H9 (cell line): ENCODE measurements around the gene JMJD1C. TPM values are rescaled to one million over a fixed set of nuclear protein-coding genes. Genes with fewer than 3 reads are reported as not detected.

ENCODE experiments used
- DNase-seq: peaks from one replicate; pipeline ENCODE4 v3.0.0-alpha.2; 2017
- H2AFZ ChIP-seq: one replicate; pipeline ENCODE4 v1.6.1; 2013; ENCODE audit warnings: mild to moderate bottlenecking, low read length, control low read depth, moderate library complexity
- H2AK5ac ChIP-seq: 2 replicates; pipeline ENCODE4 v1.6.1; 2013; ENCODE audit warnings: low read length, control low read depth, mixed read lengths; ENCODE audit not compliant: insufficient read length
- H2BK120ac ChIP-seq: one replicate; pipeline ENCODE4 v1.6.1; 2013; ENCODE audit warnings: low read depth, mild to moderate bottlenecking, low read length, control low read depth, inconsistent platforms; ENCODE audit not compliant: poor library complexity, severe bottlenecking
- H2BK12ac ChIP-seq: 2 replicates; pipeline ENCODE4 v1.6.1; 2013; ENCODE audit warnings: low read length, control low read depth, mixed read lengths, low read depth; ENCODE audit not compliant: insufficient read length
- H2BK15ac ChIP-seq: 2 replicates; pipeline ENCODE4 v1.6.1; 2013; ENCODE audit warnings: low read depth, low read length, control low read depth
- H2BK20ac ChIP-seq: one replicate; pipeline ENCODE4 v1.6.1; 2013; ENCODE audit warnings: low read depth, mild to moderate bottlenecking, low read length, control low read depth, inconsistent platforms; ENCODE audit not compliant: poor library complexity, severe bottlenecking
- H2BK5ac ChIP-seq: 2 replicates; pipeline ENCODE4 v1.6.1; 2013; ENCODE audit warnings: low read length, control low read depth, mixed read lengths; ENCODE audit not compliant: insufficient read length
- H3K14ac ChIP-seq: 2 replicates; pipeline ENCODE4 v1.6.1; 2013; ENCODE audit warnings: low read length, control low read depth; ENCODE audit not compliant: insufficient read depth
- H3K18ac ChIP-seq: 2 replicates; pipeline ENCODE4 v1.6.1; 2013; ENCODE audit warnings: low read depth, mild to moderate bottlenecking, mixed read lengths, low read length, control low read depth; ENCODE audit not compliant: insufficient read length
- H3K23ac ChIP-seq: 2 replicates; pipeline ENCODE4 v1.6.1; 2013; ENCODE audit warnings: low read length, control low read depth, mixed read lengths, low read depth; ENCODE audit not compliant: insufficient read length
- H3K23me2 ChIP-seq: 2 replicates; pipeline ENCODE4 v1.6.1; 2013; ENCODE audit warnings: low read depth, mild to moderate bottlenecking, mixed read lengths, low read length, control low read depth; ENCODE audit not compliant: insufficient read length, poor library complexity, severe bottlenecking
- H3K27ac ChIP-seq: 2 replicates; pipeline ENCODE4 v1.5.1; 2013; ENCODE audit warnings: low read length, control low read depth, mixed read lengths, low read depth; ENCODE audit not compliant: insufficient read length
- H3K27me3 ChIP-seq: 2 replicates; pipeline ENCODE4 v1.6.1; 2013; ENCODE audit warnings: low read length, control low read depth, inconsistent platforms; ENCODE audit not compliant: insufficient read depth
- H3K4ac ChIP-seq: 2 replicates; pipeline ENCODE4 v1.6.1; 2013; ENCODE audit warnings: low read depth, mild to moderate bottlenecking, control low read depth, inconsistent platforms, low read length, moderate library complexity
- H3K4me1 ChIP-seq: 2 replicates; pipeline ENCODE4 v1.6.1; 2013; ENCODE audit warnings: low read length, control low read depth, inconsistent platforms; ENCODE audit not compliant: insufficient read depth
- H3K4me2 ChIP-seq: 2 replicates; pipeline ENCODE4 v1.6.1; 2013; ENCODE audit warnings: low read length, control low read depth, mixed read lengths; ENCODE audit not compliant: insufficient read length, insufficient read depth
- H3K56ac ChIP-seq: 2 replicates; pipeline ENCODE4 v1.6.1; 2013; ENCODE audit warnings: low read depth, mild to moderate bottlenecking, mixed read lengths, low read length, control low read depth; ENCODE audit not compliant: insufficient read length
- H3K79me1 ChIP-seq: 2 replicates; pipeline ENCODE4 v1.6.1; 2013; ENCODE audit warnings: low read depth, mild to moderate bottlenecking, moderate library complexity, low read length, control low read depth, inconsistent platforms; ENCODE audit not compliant: insufficient read depth, poor library complexity, severe bottlenecking
- H3K79me2 ChIP-seq: 2 replicates; pipeline ENCODE4 v1.6.1; 2013; ENCODE audit warnings: low read length, control low read depth, inconsistent platforms; ENCODE audit not compliant: insufficient read depth
- H3K9ac ChIP-seq: 2 replicates; pipeline ENCODE4 v1.6.1; 2013; ENCODE audit warnings: low read length, control low read depth, mixed read lengths; ENCODE audit not compliant: insufficient read length; ENCODE audit errors: extremely low read depth
- H3K9me3 ChIP-seq: one replicate; pipeline ENCODE4 v1.6.1; 2013; ENCODE audit warnings: low read depth, low read length, inconsistent platforms; ENCODE audit not compliant: control insufficient read depth
- H3T11ph ChIP-seq: one replicate; pipeline ENCODE4 v1.6.1; 2013; ENCODE audit warnings: mild to moderate bottlenecking, low read length, control low read depth, inconsistent platforms
- H4K20me1 ChIP-seq: one replicate; pipeline ENCODE4 v1.6.1; 2013; ENCODE audit not compliant: control insufficient read depth, insufficient read length, insufficient read depth
- H4K5ac ChIP-seq: 2 replicates; pipeline ENCODE4 v1.6.1; 2013; ENCODE audit warnings: low read depth, mild to moderate bottlenecking, mixed read lengths, low read length, control low read depth; ENCODE audit not compliant: insufficient read length
- H4K8ac ChIP-seq: replicated peaks from 2 replicates; pipeline ENCODE4 v1.6.1; 2013; ENCODE audit warnings: low read length, control low read depth, mixed read lengths, low read depth; ENCODE audit not compliant: insufficient read length
- H4K91ac ChIP-seq: 2 replicates; pipeline ENCODE4 v1.6.1; 2013; ENCODE audit warnings: low read depth, mild to moderate bottlenecking, moderate library complexity, mixed read lengths, low read length, control low read depth; ENCODE audit not compliant: insufficient read length
- H3K27ac Mint-ChIP-seq, 3 experiments: 2 replicates in 2 of 3; 3 replicates in 1 of 3; pipeline ENCODE4 v1.8.0; 2020 to 2021; ENCODE audit warnings: mixed read lengths in 3 of 3, mild to moderate bottlenecking in 1 of 3, moderate library complexity in 1 of 3
- H3K27me3 Mint-ChIP-seq: 2 replicates; pipeline ENCODE4 v1.8.0; 2021; ENCODE audit warnings: low read depth, mild to moderate bottlenecking, moderate library complexity, mixed read lengths
- H3K36me3 Mint-ChIP-seq, 3 experiments: 2 replicates in 2 of 3; 3 replicates in 1 of 3; pipeline ENCODE4 v1.8.0; 2020 to 2021; ENCODE audit warnings: low read depth in 3 of 3, mixed read lengths in 3 of 3; ENCODE audit not compliant: insufficient read depth in 1 of 3
- H3K4me1 Mint-ChIP-seq, 2 experiments: 2 replicates each; pipeline ENCODE4 v1.8.0; 2020; ENCODE audit warnings: mixed read lengths in 2 of 2
- H3K4me3 Mint-ChIP-seq, 2 experiments: 2 replicates in 1 of 2; 3 replicates in 1 of 2; pipeline ENCODE4 v1.8.0; 2020 to 2021; ENCODE audit warnings: mild to moderate bottlenecking in 2 of 2, mixed read lengths in 2 of 2, moderate library complexity in 1 of 2
- H3K9me3 Mint-ChIP-seq, 2 experiments: 2 replicates in 1 of 2; 3 replicates in 1 of 2; pipeline ENCODE4 v1.8.0; 2020; ENCODE audit warnings: mild to moderate bottlenecking in 2 of 2, mixed read lengths in 2 of 2, moderate library complexity in 1 of 2
- WGBS: extraction: QIAGEN DNeasy Blood & Tissue Kit; methylation state at CpG from one replicate; pipeline ENCODE4 v1.1.7; 2013; ENCODE audit warnings: missing lambda C conversion rate, low lambda C conversion rate, mixed read lengths; ENCODE audit not compliant: insufficient read length; ENCODE audit errors: extremely low coverage; 5-methylcytosine and 5-hydroxymethylcytosine counted together
- total RNA-seq: library from RNA; stranded (reverse); gene quantifications from 2 replicates; pipeline ENCODE4 v1.2.1, GENCODE V29; 2021
- TF ChIP-seq, protein P1 (sequence below): fragments of 200-600 bp; sonication (generic); conservative IDR thresholded peaks from 3 replicates; pipeline ENCODE4 v1.8.0; 2021; ENCODE audit warnings: antibody characterized with exemption, mild to moderate bottlenecking

JMJD1C gene
- total RNA-seq, 1 experiment from 2014 or later: 200 TPM

DNA sequence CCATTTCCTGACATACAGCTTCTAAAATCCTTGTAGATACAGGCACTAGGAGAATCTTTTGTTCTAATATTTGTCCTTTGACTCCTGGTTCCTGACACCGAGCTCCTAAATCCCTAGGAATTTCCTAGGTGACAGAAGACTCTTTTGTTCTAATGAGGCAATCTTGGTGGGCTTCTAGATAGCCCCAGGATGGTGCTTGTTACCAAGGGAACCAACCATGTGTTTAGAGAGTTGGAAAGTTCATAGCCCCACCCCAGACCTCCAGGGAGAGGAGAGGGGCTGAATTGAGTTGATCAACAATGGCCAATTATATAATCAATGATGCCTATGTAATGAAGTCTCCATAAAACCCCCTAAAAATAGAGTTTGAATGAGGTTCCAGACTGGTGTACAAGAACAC is 145.1 kb downstream of the JMJD1C start:
- Histone ChIP-seq H3K79me2 (no peaks in the 10 kb centered on the region; the same call in 1 of the 2 replicates), H3K9me3 (no peaks in the 10 kb centered on the region)

More for the DNA sequence above, 145.1 kb downstream of the JMJD1C start:
- Histone ChIP-seq H3T11ph (no peak overlapping the region), H3K4ac (no peak overlapping the region), H2AK5ac (no peak overlapping the region), H3K56ac (no peak overlapping the region), H2BK120ac (no peak overlapping the region), H2BK15ac (no peak overlapping the region), H4K20me1 (no peaks in the 10 kb centered on the region), H3K14ac (no peak overlapping the region), H3K18ac (no peak overlapping the region), H2BK12ac (no peak overlapping the region), H3K23ac (no peak overlapping the region), H4K91ac (no peak overlapping the region), H2BK20ac (no peak overlapping the region), H4K5ac (no peak overlapping the region), H3K4me2 (no peak overlapping the region), H3K9ac (no peak overlapping the region), H3K23me2 (no peaks in the 10 kb centered on the region), H2AFZ (no peak overlapping the region), H4K8ac (no peak overlapping the region), H3K27me3 (no peaks in the 10 kb centered on the region), H2BK5ac (no peak overlapping the region), H3K27ac (no peak overlapping the region), H3K79me1 (no peaks in the 10 kb centered on the region), H3K4me1 (no peaks in the 10 kb centered on the region)
- WGBS: no CpG with 5 or more reads among the region's 1 CpG
- Mint-ChIP-seq H3K27me3 (no peaks in the 10 kb centered on the region), H3K9me3 (no peaks in the 10 kb centered on the region), H3K4me1 (peaks cover 8 to 9% of the 10 kb centered on the region in 2 experiments), H3K36me3 (peaks cover 4 to 6% (median 4%) of the 10 kb centered on the region in 3 experiments; a peak in 6 of 7 replicates), H3K27ac (no peak overlapping the region), H3K4me3 (no peak overlapping the region)
- DNase-seq: no peak
- TF ChIP-seq, protein P1, sequence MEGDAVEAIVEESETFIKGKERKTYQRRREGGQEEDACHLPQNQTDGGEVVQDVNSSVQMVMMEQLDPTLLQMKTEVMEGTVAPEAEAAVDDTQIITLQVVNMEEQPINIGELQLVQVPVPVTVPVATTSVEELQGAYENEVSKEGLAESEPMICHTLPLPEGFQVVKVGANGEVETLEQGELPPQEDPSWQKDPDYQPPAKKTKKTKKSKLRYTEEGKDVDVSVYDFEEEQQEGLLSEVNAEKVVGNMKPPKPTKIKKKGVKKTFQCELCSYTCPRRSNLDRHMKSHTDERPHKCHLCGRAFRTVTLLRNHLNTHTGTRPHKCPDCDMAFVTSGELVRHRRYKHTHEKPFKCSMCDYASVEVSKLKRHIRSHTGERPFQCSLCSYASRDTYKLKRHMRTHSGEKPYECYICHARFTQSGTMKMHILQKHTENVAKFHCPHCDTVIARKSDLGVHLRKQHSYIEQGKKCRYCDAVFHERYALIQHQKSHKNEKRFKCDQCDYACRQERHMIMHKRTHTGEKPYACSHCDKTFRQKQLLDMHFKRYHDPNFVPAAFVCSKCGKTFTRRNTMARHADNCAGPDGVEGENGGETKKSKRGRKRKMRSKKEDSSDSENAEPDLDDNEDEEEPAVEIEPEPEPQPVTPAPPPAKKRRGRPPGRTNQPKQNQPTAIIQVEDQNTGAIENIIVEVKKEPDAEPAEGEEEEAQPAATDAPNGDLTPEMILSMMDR: no peak
